ENCODE measurements around the gene HOXD3. TPM values are rescaled to one million over a fixed set of nuclear protein-coding genes. Genes with fewer than 3 reads are reported as not detected.

HOXD3 gene
- total and polyA plus RNA-seq, 2 of the 8 experiments (the other 6 are each of a cell fraction or from before 2014, with no cell fraction given): not detected

GRCh38 chr2:176148751-176149421 is 8.2 kb upstream of the HOXD3 start (continued):
- TF ChIP-seq CHD7 (IDR thresholded peaks at IDR 0.05; ENCODE audit: insufficient replicate concordance, low read length): no peak
- TF ChIP-seq TCF12 (IDR thresholded peaks at IDR 0.05; ENCODE audit: low read depth, low read length): no peak
- 0 out of 2 replicates have a peak, but pooled peaks have one; percentile 28 for TF ChIP-seq CBX8 (IDR thresholded peaks at IDR 0.05; ENCODE audit: borderline replicate concordance, low read depth, low read length)
- no peak for TF ChIP-seq PHF8 (conservative IDR thresholded peaks at IDR 0.05; ENCODE audit: low read depth, low read length)
- no peak for TF ChIP-seq KDM4A (IDR thresholded peaks at IDR 0.05; ENCODE audit: low read depth, low read length, severe bottlenecking)
- no peak for TF ChIP-seq POLR2A (IDR thresholded peaks at IDR 0.05; ENCODE audit: control extremely low read depth in 1 of 2, low read depth in 2 of 2, low read length in 2 of 2)
- TF ChIP-seq SP4 (IDR thresholded peaks at IDR 0.05; ENCODE audit: low read length): no peak
- no peak for TF ChIP-seq HDAC6 (IDR thresholded peaks at IDR 0.05; ENCODE audit: low read depth, low read length)
